Ovary (tissue), 9 donors: Measurements from ENCODE around the gene ASIC2. TPM values are rescaled to one million over a fixed set of nuclear protein-coding genes. Genes with fewer than 3 reads are reported as not detected.

ENCODE experiments used
- DNase-seq, 5 donors: peaks; one replicate each; pipeline ENCODE4 v3.0.0-alpha.2; 2019 to 2020
- H3K27ac ChIP-seq, 2 donors: fragments of 200-600 bp; one replicate each; pipeline versions ENCODE4 v1.5.1 to v1.8.0; 2019 to 2022
- H3K27me3 ChIP-seq: fragments of 200-600 bp; one replicate; pipeline ENCODE4 v1.8.0; 2022
- H3K36me3 ChIP-seq: fragments of 200-600 bp; sonication (generic); one replicate; pipeline ENCODE4 v1.5.1; 2019
- H3K4me1 ChIP-seq: one replicate; pipeline ENCODE4 v1.8.1; 2013; ENCODE audit warnings: mild to moderate bottlenecking, moderate library complexity; ENCODE audit not compliant: insufficient read depth
- H3K4me3 ChIP-seq: fragments of 200-600 bp; sonication (generic); one replicate; pipeline ENCODE4 v1.5.1; 2017
- H3K9me3 ChIP-seq, 2 donors: fragments of 200-600 bp in 1 of 2; sonication (generic) in 1 of 2; one replicate each; pipeline versions ENCODE4 v1.5.1 to v1.8.1; 2013 to 2019; ENCODE audit warnings: mild to moderate bottlenecking in 1 of 2, moderate library complexity in 1 of 2
- EP300 ChIP-seq: sonication (generic); formaldehyde crosslinking; IDR thresholded peaks from one replicate; pipeline ENCODE4 v1.6.1; 2017; ENCODE audit warnings: antibody characterized with exemption
- POLR2A ChIP-seq: fragments of 450-650 bp; IDR thresholded peaks from one replicate; pipeline ENCODE4 v1.6.1; 2017; ENCODE audit warnings: antibody characterized with exemption, mild to moderate bottlenecking, moderate library complexity
- WGBS, 3 donors: extraction: QIAGEN DNeasy Blood & Tissue Kit in 1 of 3; methylation state at CpG; one replicate each; pipeline versions ENCODE4 v1.1.5 to v1.1.7; 2013 to 2017; 5-methylcytosine and 5-hydroxymethylcytosine counted together
- intact Hi-C, 4 donors: fragments of 100-400 bp; cut with DNase I; formaldehyde crosslinking; loops; one replicate each; pipeline versions ENCODE4 v1.11.0 to v1.15.1; 2022 to 2023
- polyA plus RNA-seq, 2 donors: library from polyadenylated mRNA; stranded (reverse); fragments of 200-250 nt in 1 of 2; fragments of 350-450 nt in 1 of 2; fragmentation: Illumina TruSeq in 1 of 2; extraction: RNeasy Lipid Tissue Mini Kit (QIAGEN cat#74804) in 1 of 2; gene quantifications; one replicate each; pipeline ENCODE4 v1.2.3, GENCODE V29; 2013 to 2014
- total RNA-seq, 7 donors: library from RNA; depleted of rRNA in 2 of 7; stranded (reverse); fragments of >200 nt in 2 of 7; fragmentation: NEBNext Ultra II Directional in 3 of 7; extraction: Animal tissue kit (Norgen Biotek cat#: 25700) in 3 of 7; gene quantifications; one replicate each; pipeline versions ENCODE4 v1.1.0 to v1.2.4, GENCODE V29; 2016 to 2023
- TF ChIP-seq, protein P1 (sequence below), 3 donors: fragments of 450-650 bp in 2 of 3; fragments of 200-600 bp in 1 of 3; IDR thresholded peaks; one replicate each; pipeline versions ENCODE4 v1.5.1 to v1.8.0; 2016 to 2022; ENCODE audit warnings: antibody characterized with exemption in 3 of 3, mild to moderate bottlenecking in 1 of 3
- donor health status: DM: no; HTN: no; CAD: no; lungs with moderate emphysema.
- donor health status: DM: no; HTN: no; CAD: no.
- donor health status: Bipolar disorder and iron deficiency.
- donor health status: DM: yes; HTN: yes; CAD: no.
- donor health status: DM: no; HTN: no; CAD: no.
- donor health status: DM: yes; HTN: yes; CAD: no.

Gene ASIC2
- total and polyA plus RNA-seq, 9 donors = 0.04 to 1.3 (median 0.24) TPM; not detected in 2

DNA sequence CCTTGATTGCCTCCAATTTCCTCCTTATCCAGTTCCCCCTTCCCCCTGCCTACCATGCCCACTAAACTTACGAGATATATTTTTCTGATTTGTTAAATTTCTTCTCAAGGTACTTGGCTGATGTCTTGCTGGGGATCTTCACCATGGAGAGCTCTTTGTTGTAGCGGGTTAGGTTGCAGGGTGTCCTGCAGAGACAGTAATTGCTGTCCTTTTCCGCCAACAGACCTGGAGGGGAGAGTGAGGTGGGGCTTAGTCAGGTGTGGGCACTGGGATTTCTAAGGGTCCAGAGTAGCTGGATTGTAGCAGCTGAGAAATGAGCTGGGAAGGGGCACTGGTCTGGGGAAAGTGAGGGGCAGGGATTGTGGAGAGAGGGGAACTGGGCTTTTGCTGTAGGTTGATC lies 269.3 kb downstream of the ASIC2 start:
- H3K27ac ChIP-seq = no peak overlapping the region
- intact Hi-C loops = loop anchor here in 1 of 4 donors (10.0 kb wide), 1 partner anchor 61 kb away; no protein-coding TSS in a partner anchor
- 82 to 86% (median 82%) methylated on average over 3 of the region's 3 CpGs for whole genome bisulfite sequencing, 3 donors
- DNase-seq = no peak
- H3K36me3 ChIP-seq = no peaks in the 10 kb centered on the region
- no peaks in the 10 kb centered on the region for H3K4me1 ChIP-seq
- TF ChIP-seq POLR2A (no peak), EP300 (no peak)
- TF ChIP-seq, protein P1, sequence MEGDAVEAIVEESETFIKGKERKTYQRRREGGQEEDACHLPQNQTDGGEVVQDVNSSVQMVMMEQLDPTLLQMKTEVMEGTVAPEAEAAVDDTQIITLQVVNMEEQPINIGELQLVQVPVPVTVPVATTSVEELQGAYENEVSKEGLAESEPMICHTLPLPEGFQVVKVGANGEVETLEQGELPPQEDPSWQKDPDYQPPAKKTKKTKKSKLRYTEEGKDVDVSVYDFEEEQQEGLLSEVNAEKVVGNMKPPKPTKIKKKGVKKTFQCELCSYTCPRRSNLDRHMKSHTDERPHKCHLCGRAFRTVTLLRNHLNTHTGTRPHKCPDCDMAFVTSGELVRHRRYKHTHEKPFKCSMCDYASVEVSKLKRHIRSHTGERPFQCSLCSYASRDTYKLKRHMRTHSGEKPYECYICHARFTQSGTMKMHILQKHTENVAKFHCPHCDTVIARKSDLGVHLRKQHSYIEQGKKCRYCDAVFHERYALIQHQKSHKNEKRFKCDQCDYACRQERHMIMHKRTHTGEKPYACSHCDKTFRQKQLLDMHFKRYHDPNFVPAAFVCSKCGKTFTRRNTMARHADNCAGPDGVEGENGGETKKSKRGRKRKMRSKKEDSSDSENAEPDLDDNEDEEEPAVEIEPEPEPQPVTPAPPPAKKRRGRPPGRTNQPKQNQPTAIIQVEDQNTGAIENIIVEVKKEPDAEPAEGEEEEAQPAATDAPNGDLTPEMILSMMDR (IDR thresholded peaks at IDR 0.05) = no peak
- H3K4me3 ChIP-seq = no peak overlapping the region
- H3K27me3 ChIP-seq = no peaks in the 10 kb centered on the region
- H3K9me3 ChIP-seq = no peaks in the 10 kb centered on the region

GRCh38 chr17:33021731-33022408 lies 271.2 kb downstream of the ASIC2 start:
- TF ChIP-seq, protein P1 (IDR thresholded peaks at IDR 0.05) = no peak
- TF ChIP-seq POLR2A (no peak), EP300 (no peak)
- no peaks in the 10 kb centered on the region for H3K4me1 ChIP-seq
- H3K27me3 ChIP-seq = no peaks in the 10 kb centered on the region
- H3K36me3 ChIP-seq = no peaks in the 10 kb centered on the region
- H3K4me3 ChIP-seq = no peak overlapping the region
- no peak overlapping the region for H3K27ac ChIP-seq
- WGBS, 3 donors = 57 to 71% (median 61%) methylated on average over 12 of the region's 12 CpGs
- no peak for DNase-seq
- intact Hi-C loops = loop anchor here in 1 of 4 donors (10.0 kb wide), 1 partner anchor 63 kb away; no protein-coding TSS in a partner anchor
- H3K9me3 ChIP-seq = no peaks in the 10 kb centered on the region

- Histone ChIP-seq H3K4me3 (no peak overlapping the region), H3K27ac (no peak overlapping the region), H3K4me1 (no peaks in the 10 kb centered on the region), H3K36me3 (no peaks in the 10 kb centered on the region), H3K27me3 (no peaks in the 10 kb centered on the region), H3K9me3 (no peaks in the 10 kb centered on the region)
- intact Hi-C loops = no loop called here
- DNase-seq = no peak
- TF ChIP-seq, protein P1 (IDR thresholded peaks at IDR 0.05) = no peak
- no peak for TF ChIP-seq EP300
- TF ChIP-seq POLR2A = no peak
- 83 to 88% (median 84%) methylated on average over 17 of the region's 17 CpGs for WGBS, 3 donors
Measured at GRCh38 chr17:33019161-33019890, 273.8 kb downstream of the ASIC2 start.

- WGBS, 3 donors = 92 to 93% (median 93%) methylated on average over 5 of the region's 5 CpGs
- no peaks in the 10 kb centered on the region for H3K4me1 ChIP-seq
- H3K27me3 ChIP-seq = no peaks in the 10 kb centered on the region
- TF ChIP-seq POLR2A = no peak
- TF ChIP-seq EP300 = no peak
- TF ChIP-seq, protein P1 (IDR thresholded peaks at IDR 0.05) = no peak
- intact Hi-C loops = no loop called here
- H3K27ac ChIP-seq = no peak overlapping the region
- no peak for DNase-seq
- no peak overlapping the region for H3K4me3 ChIP-seq
- no peaks in the 10 kb centered on the region for H3K36me3 ChIP-seq
- no peaks in the 10 kb centered on the region for H3K9me3 ChIP-seq
Measured at GRCh38 chr17:33017366-33017765, 275.7 kb downstream of the ASIC2 start.
